Neural progenitor cell (in vitro differentiated cells): ENCODE data around the gene MIEF1. TPM values are rescaled to one million over a fixed set of nuclear protein-coding genes. Genes with fewer than 3 reads are reported as not detected.

ENCODE experiments used
- DNase-seq: peaks from one replicate; pipeline ENCODE4 v3.0.0-alpha.2; 2016; ENCODE audit warnings: low spot score
- H2AFZ ChIP-seq: fragments of 200-600 bp; sonication (generic); replicated peaks from 2 replicates; pipeline ENCODE4 v1.6.1; 2016; ENCODE audit warnings: antibody characterized with exemption
- H3F3A ChIP-seq: fragments of 200-600 bp; sonication (generic); 2 replicates; pipeline ENCODE4 v1.6.1; 2016; ENCODE audit warnings: antibody characterized with exemption, low read depth
- H3K27ac ChIP-seq: fragments of 200-600 bp; sonication (generic); 2 replicates; pipeline ENCODE4 v1.5.1; 2016; ENCODE audit warnings: mild to moderate bottlenecking
- H3K27me3 ChIP-seq: fragments of 200-600 bp; sonication (generic); 2 replicates; pipeline ENCODE4 v1.6.1; 2016; ENCODE audit warnings: mild to moderate bottlenecking, moderate library complexity
- H3K36me3 ChIP-seq: fragments of 200-600 bp; sonication (generic); 2 replicates; pipeline ENCODE4 v1.5.1; 2016
- H3K4me1 ChIP-seq: fragments of 200-600 bp; sonication (generic); 2 replicates; pipeline ENCODE4 v1.6.1; 2016; ENCODE audit warnings: mixed run types
- H3K4me2 ChIP-seq: fragments of 200-600 bp; sonication (generic); 2 replicates; pipeline ENCODE4 v1.6.1; 2016
- H3K4me3 ChIP-seq: fragments of 200-600 bp; sonication (generic); 2 replicates; pipeline ENCODE4 v1.5.1; 2016
- H3K79me2 ChIP-seq: fragments of 200-600 bp; sonication (generic); 2 replicates; pipeline ENCODE4 v1.6.1; 2016; ENCODE audit warnings: low read depth
- H3K9ac ChIP-seq: fragments of 200-600 bp; sonication (generic); 2 replicates; pipeline ENCODE4 v1.6.1; 2016
- H3K9me3 ChIP-seq: fragments of 200-600 bp; sonication (generic); 2 replicates; pipeline ENCODE4 v1.5.1; 2016; ENCODE audit warnings: low read depth
- H4K20me1 ChIP-seq: fragments of 200-600 bp; sonication (generic); 2 replicates; pipeline ENCODE4 v1.6.1; 2016; ENCODE audit warnings: low read depth
- H3K27ac Mint-ChIP-seq: 3 replicates; pipeline ENCODE4 v1.8.0; 2021; ENCODE audit warnings: mixed read lengths
- H3K27me3 Mint-ChIP-seq: 2 replicates; pipeline ENCODE4 v1.8.0; 2022; ENCODE audit warnings: low read depth, mild to moderate bottlenecking, inconsistent platforms, moderate library complexity, mixed read lengths; ENCODE audit not compliant: insufficient read depth
- H3K36me3 Mint-ChIP-seq: 3 replicates; pipeline ENCODE4 v1.8.0; 2021; ENCODE audit warnings: mixed read lengths
- H3K4me1 Mint-ChIP-seq: 3 replicates; pipeline ENCODE4 v1.8.0; 2021; ENCODE audit warnings: mixed read lengths
- H3K4me3 Mint-ChIP-seq: 3 replicates; pipeline ENCODE4 v1.8.0; 2021; ENCODE audit warnings: mild to moderate bottlenecking, moderate library complexity, mixed read lengths
- H3K9me3 Mint-ChIP-seq: 3 replicates; pipeline ENCODE4 v1.8.0; 2020; ENCODE audit warnings: mixed read lengths
- CTCF ChIP-seq: fragments of 200-600 bp; sonication (generic); IDR thresholded peaks from 2 replicates; pipeline ENCODE4 v1.5.1; 2017; ENCODE audit warnings: antibody characterized with exemption, mild to moderate bottlenecking
- EZH2 ChIP-seq: fragments of 200-600 bp; sonication (generic); IDR thresholded peaks from 2 replicates; pipeline ENCODE4 v1.6.1; 2017; ENCODE audit warnings: antibody characterized with exemption, mild to moderate bottlenecking, moderate library complexity
- EZH2phosphoT487 ChIP-seq: fragments of 200-600 bp; sonication (generic); IDR thresholded peaks from 2 replicates; pipeline ENCODE4 v1.6.1; 2017; ENCODE audit warnings: antibody characterized with exemption
- total RNA-seq: library from RNA; depleted of rRNA; stranded (reverse); fragments of >200 nt; gene quantifications from 2 replicates; pipeline ENCODE4 v1.2.3, GENCODE V29; 2015; ENCODE audit warnings: low replicate concordance

The MIEF1 gene
- total RNA-seq, 1 donor from 2014 or later: 22.0 TPM

- peak overlapping the region; percentile 89 for H3K27ac Mint-ChIP-seq
- TF ChIP-seq EZH2phosphoT487: no peak
- no peak for TF ChIP-seq EZH2
- no peak for TF ChIP-seq CTCF
- peaks cover 46% of the 10 kb centered on the region for H3K4me1 ChIP-seq
- H3K4me2 ChIP-seq: peak overlapping the region; percentile 2
- no peak for DNase-seq
- no peak overlapping the region for H3K4me3 ChIP-seq
- peaks cover 14% of the 10 kb centered on the region for H3F3A ChIP-seq
- peaks cover 96% of the 10 kb centered on the region for H4K20me1 ChIP-seq
- no peak overlapping the region for H3K27ac ChIP-seq
- no peaks in the 10 kb centered on the region for H3K79me2 ChIP-seq
- no peaks in the 10 kb centered on the region for H3K27me3 ChIP-seq
- H2AFZ ChIP-seq: no peak overlapping the region
- H3K9me3 ChIP-seq: no peaks in the 10 kb centered on the region
- peak overlapping the region; percentile 59 for H3K4me3 Mint-ChIP-seq
- no peaks in the 10 kb centered on the region for H3K36me3 Mint-ChIP-seq
- H3K9ac ChIP-seq: no peak overlapping the region
- peaks cover 60% of the 10 kb centered on the region for H3K4me1 Mint-ChIP-seq
- H3K27me3 Mint-ChIP-seq: peaks cover 3% of the 10 kb centered on the region
- H3K9me3 Mint-ChIP-seq: peaks cover 2% of the 10 kb centered on the region
- no peaks in the 10 kb centered on the region for H3K36me3 ChIP-seq
Measured at GRCh38 chr22:39475337-39475736, 26.8 kb upstream of the MIEF1 start.

GRCh38 chr22:39475902-39476301 lies 26.2 kb upstream of the MIEF1 start:
- H3K9me3 Mint-ChIP-seq: peaks cover 2% of the 10 kb centered on the region
- Histone ChIP-seq H3K4me3 (no peak overlapping the region), H3K79me2 (no peaks in the 10 kb centered on the region), H3K4me2 (peak overlapping the region; percentile 2), H4K20me1 (peaks cover 96% of the 10 kb centered on the region), H3K9me3 (no peaks in the 10 kb centered on the region), H2AFZ (no peak overlapping the region), H3K9ac (no peak overlapping the region), H3K27me3 (no peaks in the 10 kb centered on the region), H3K4me1 (peaks cover 40% of the 10 kb centered on the region), H3K27ac (no peak overlapping the region), H3F3A (peaks cover 9% of the 10 kb centered on the region), H3K36me3 (no peaks in the 10 kb centered on the region)
- peaks cover 3% of the 10 kb centered on the region for H3K27me3 Mint-ChIP-seq
- H3K4me3 Mint-ChIP-seq: peak overlapping the region; percentile 59
- no peaks in the 10 kb centered on the region for H3K36me3 Mint-ChIP-seq
- peak; percentile 38 for DNase-seq
- TF ChIP-seq CTCF (no peak), EZH2phosphoT487 (no peak), EZH2 (no peak)
- H3K4me1 Mint-ChIP-seq: peaks cover 55% of the 10 kb centered on the region
- H3K27ac Mint-ChIP-seq: peak overlapping the region; percentile 89

- TF ChIP-seq CTCF (no peak), EZH2 (no peak), EZH2phosphoT487 (no peak)
- no peak overlapping the region for H3K9ac ChIP-seq
Measured at GRCh38 chr22:39476664-39477063, 25.4 kb upstream of the MIEF1 start.

More at GRCh38 chr22:39476664-39477063, 25.4 kb upstream of the MIEF1 start:
- no peak overlapping the region for H3K4me3 ChIP-seq
- H3K36me3 Mint-ChIP-seq: no peaks in the 10 kb centered on the region
- no peak overlapping the region for H3K4me3 Mint-ChIP-seq
- H3K4me2 ChIP-seq: no peak overlapping the region
- peaks cover 3% of the 10 kb centered on the region for H3F3A ChIP-seq
- peaks cover 3% of the 10 kb centered on the region for H3K27me3 Mint-ChIP-seq
- no peak overlapping the region for H3K27ac ChIP-seq
- DNase-seq: no peak
- peaks cover 48% of the 10 kb centered on the region for H3K4me1 Mint-ChIP-seq
- peaks cover 2% of the 10 kb centered on the region for H3K9me3 Mint-ChIP-seq
- H3K4me1 ChIP-seq: peaks cover 33% of the 10 kb centered on the region
- H3K79me2 ChIP-seq: no peaks in the 10 kb centered on the region
- H3K27me3 ChIP-seq: no peaks in the 10 kb centered on the region
- no peaks in the 10 kb centered on the region for H3K9me3 ChIP-seq
- no peaks in the 10 kb centered on the region for H3K36me3 ChIP-seq
- peaks cover 93% of the 10 kb centered on the region for H4K20me1 ChIP-seq
- no peak overlapping the region for H2AFZ ChIP-seq
- H3K27ac Mint-ChIP-seq: peak overlapping the region; percentile 50
